CD4-positive, CD25-positive, alpha-beta regulatory T cell (primary cell): ENCODE data around the gene DNPH1. TPM values are rescaled to one million over a fixed set of nuclear protein-coding genes. Genes with fewer than 3 reads are reported as not detected.

ENCODE experiments used
- ATAC-seq, 2 donors: fragments of 150-1000 bp; cut with Tn5 transposase; one replicate each; pipeline ENCODE4 v1.10.0; 2021; ENCODE audit warnings: low read depth in 2 of 2, moderate number of reproducible peaks in 2 of 2, moderate library complexity in 1 of 2
- DNase-seq, 3 donors: peaks; one replicate each; pipeline versions ENCODE4 v3.0.0 to v3.0.0-alpha.2; 2012 to 2022; ENCODE audit warnings: mixed read lengths in 1 of 3
- H3K27ac ChIP-seq: one replicate; pipeline ENCODE4 v1.7.0; 2013; ENCODE audit warnings: mild to moderate bottlenecking, low read length; ENCODE audit not compliant: insufficient read depth, poor library complexity, severe bottlenecking
- H3K27me3 ChIP-seq: one replicate; pipeline ENCODE4 v1.7.0; 2013; ENCODE audit warnings: low read length; ENCODE audit not compliant: control insufficient read depth, insufficient read depth
- H3K36me3 ChIP-seq: one replicate; pipeline ENCODE4 v1.7.0; 2013; ENCODE audit warnings: mild to moderate bottlenecking, low read length, moderate library complexity; ENCODE audit not compliant: control insufficient read depth, insufficient read depth
- H3K4me1 ChIP-seq: 2 replicates; pipeline ENCODE4 v1.7.0; 2013; ENCODE audit warnings: mild to moderate bottlenecking, low read length; ENCODE audit not compliant: insufficient read depth, control insufficient read depth, poor library complexity, severe bottlenecking
- H3K4me3 ChIP-seq: one replicate; pipeline ENCODE4 v1.7.0; 2013; ENCODE audit warnings: low read depth, mild to moderate bottlenecking, low read length, moderate library complexity
- H3K9me3 ChIP-seq, 2 experiments: 1 replicate in 1 of 2; 2 replicates in 1 of 2; pipeline ENCODE4 v1.7.0; 2013; ENCODE audit warnings: low read length in 2 of 2, mild to moderate bottlenecking in 1 of 2, moderate library complexity in 1 of 2; ENCODE audit not compliant: control insufficient read depth in 2 of 2
- H3K27ac Mint-ChIP-seq, 3 donors: one replicate each; pipeline ENCODE4 v1.8.0; 2020 to 2022; ENCODE audit warnings: mild to moderate bottlenecking in 3 of 3, mixed read lengths in 3 of 3, moderate library complexity in 2 of 3
- H3K27me3 Mint-ChIP-seq: one replicate; pipeline ENCODE4 v1.8.0; 2022; ENCODE audit warnings: mild to moderate bottlenecking, mixed read lengths
- H3K36me3 Mint-ChIP-seq: one replicate; pipeline ENCODE4 v1.8.0; 2020; ENCODE audit warnings: mixed read lengths
- H3K4me1 Mint-ChIP-seq, 4 donors: one replicate each; pipeline ENCODE4 v1.8.0; 2020 to 2022; ENCODE audit warnings: mixed read lengths in 4 of 4, mild to moderate bottlenecking in 1 of 4
- H3K4me3 Mint-ChIP-seq, 4 donors: one replicate each; pipeline ENCODE4 v1.8.0; 2020 to 2022; ENCODE audit warnings: mild to moderate bottlenecking in 4 of 4, mixed read lengths in 4 of 4, moderate library complexity in 3 of 4
- H3K9me3 Mint-ChIP-seq, 7 donors: one replicate each; pipeline ENCODE4 v1.8.0; 2020 to 2022; ENCODE audit warnings: mixed read lengths in 7 of 7, mild to moderate bottlenecking in 3 of 7, moderate library complexity in 2 of 7
- polyA plus RNA-seq, 4 donors: library from polyadenylated mRNA; unstranded; fragments of 300-500 nt; fragmentation: Illumina TruSeq; gene quantifications; one replicate each; pipeline ENCODE4 v1.2.3, GENCODE V29; 2021
- total RNA-seq: library from RNA; stranded (reverse); gene quantifications from one replicate; pipeline ENCODE4 v1.2.3, GENCODE V29; 2022

Gene DNPH1
- total and polyA plus RNA-seq, 5 donors from 2014 or later = 36.6 to 234 (median 201) TPM

DNA sequence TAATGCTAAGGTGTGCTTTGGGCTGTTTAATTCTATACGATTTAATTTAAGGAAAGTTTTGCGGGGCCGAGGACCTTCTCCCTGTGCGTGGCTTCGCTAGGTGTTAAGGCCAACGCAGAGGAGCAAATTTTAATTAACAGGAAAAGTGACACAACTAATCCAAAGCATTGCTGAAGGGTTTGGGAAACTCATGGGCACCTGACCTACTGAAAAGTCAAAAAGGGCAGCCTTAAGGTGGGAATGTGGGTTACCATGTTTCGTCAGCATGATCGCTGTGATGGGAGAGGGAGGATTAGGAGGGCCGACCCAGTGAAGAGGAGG, 47.7 kb downstream of the DNPH1 start:
- Histone ChIP-seq H3K4me1 (peaks cover 48% of the 10 kb centered on the region), H3K36me3 (peaks cover 29% of the 10 kb centered on the region), H3K9me3 (no peaks in the 10 kb centered on the region), H3K27ac (peak overlapping the region; percentile 73), H3K4me3 (peak overlapping the region; percentile 68), H3K27me3 (no peaks in the 10 kb centered on the region)
- peaks cover 11 to 57% (median 35%) of the 10 kb centered on the region in 4 donors for H3K4me1 Mint-ChIP-seq
- DNase-seq (no peak), ATAC-seq (no peak)
- peaks cover 0 to 3% (median 0%) of the 10 kb centered on the region in 7 donors for H3K9me3 Mint-ChIP-seq
- H3K36me3 Mint-ChIP-seq = peaks cover 16% of the 10 kb centered on the region
- no peaks in the 10 kb centered on the region for H3K27me3 Mint-ChIP-seq
- H3K27ac Mint-ChIP-seq = peak overlapping the region; percentile 71 to 99 (median 89)
- peak overlapping the region; percentile 90 to 97 (median 92) for H3K4me3 Mint-ChIP-seq

DNA sequence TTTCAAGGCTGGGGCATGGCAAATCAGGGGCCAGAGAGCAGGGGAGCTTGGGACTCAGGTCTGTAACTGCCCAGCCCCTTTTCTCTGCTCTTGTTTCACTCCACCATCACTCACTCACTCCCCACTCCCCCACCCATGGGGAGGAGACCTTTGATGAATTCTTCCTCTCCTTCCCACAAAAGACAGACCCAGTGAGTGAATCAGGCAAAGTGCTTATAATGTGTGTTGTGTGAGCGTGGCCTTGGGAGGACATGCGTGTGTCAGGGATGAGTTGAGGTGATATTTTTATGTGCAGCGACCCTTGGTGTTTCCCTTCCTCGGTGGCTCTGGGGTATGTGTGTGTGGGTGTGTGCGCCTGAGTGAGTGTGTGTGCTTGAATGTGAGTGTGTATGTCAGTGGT, 48.3 kb downstream of the DNPH1 start:
- peaks cover 10% of the 10 kb centered on the region for H3K36me3 Mint-ChIP-seq

DNA sequence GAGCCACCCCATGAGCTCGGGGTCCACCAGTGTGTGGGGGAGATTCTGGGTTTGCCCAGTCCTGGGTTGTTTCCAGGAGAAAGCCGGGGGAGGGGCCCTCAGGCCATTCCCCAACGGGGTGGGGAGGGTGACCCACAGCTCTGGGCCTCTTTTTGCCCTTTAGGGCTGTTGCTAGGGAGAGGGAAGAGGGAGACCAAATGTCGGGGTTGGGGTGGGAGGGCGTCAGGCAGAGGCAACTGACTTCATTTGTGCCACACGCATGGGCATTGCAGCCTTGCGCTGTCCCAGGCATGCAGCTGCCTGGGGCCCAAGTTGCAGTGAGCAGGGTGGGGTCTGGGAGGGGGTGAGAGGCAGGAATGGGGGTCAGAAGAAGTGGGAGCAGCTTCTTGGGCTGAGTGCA, 49.2 kb downstream of the DNPH1 start:
- H3K9me3 Mint-ChIP-seq = peaks cover 0 to 3% (median 0%) of the 10 kb centered on the region in 7 donors
- Histone ChIP-seq H3K4me1 (peaks cover 50% of the 10 kb centered on the region), H3K4me3 (no peak overlapping the region), H3K27me3 (no peaks in the 10 kb centered on the region), H3K36me3 (peaks cover 37% of the 10 kb centered on the region), H3K9me3 (no peaks in the 10 kb centered on the region), H3K27ac (peak overlapping the region; percentile 73)
- DNase-seq = no peak
- peaks cover 10% of the 10 kb centered on the region for H3K36me3 Mint-ChIP-seq
- peak overlapping the region in 1 of 4 donors; percentile 38 for H3K4me3 Mint-ChIP-seq
- no peak overlapping the region for H3K27ac Mint-ChIP-seq
- no peaks in the 10 kb centered on the region for H3K27me3 Mint-ChIP-seq
- peaks cover 7 to 53% (median 30%) of the 10 kb centered on the region in 4 donors for H3K4me1 Mint-ChIP-seq
- ATAC-seq = no peak

More for the DNA sequence above, 48.3 kb downstream of the DNPH1 start:
- peaks cover 31% of the 10 kb centered on the region for H3K36me3 ChIP-seq
- no peak for ATAC-seq
- H3K4me3 ChIP-seq = no peak overlapping the region
- H3K27ac Mint-ChIP-seq = peak overlapping the region; percentile 52 to 99 (median 89)
- H3K4me3 Mint-ChIP-seq = peak overlapping the region; percentile 90 to 97 (median 92)
- H3K9me3 Mint-ChIP-seq = peaks cover 0 to 3% (median 0%) of the 10 kb centered on the region in 7 donors
- no peaks in the 10 kb centered on the region for H3K27me3 Mint-ChIP-seq
- peaks cover 50% of the 10 kb centered on the region for H3K4me1 ChIP-seq
- no peaks in the 10 kb centered on the region for H3K27me3 ChIP-seq
- DNase-seq = no peak
- H3K9me3 ChIP-seq = no peaks in the 10 kb centered on the region
- peaks cover 11 to 53% (median 33%) of the 10 kb centered on the region in 4 donors for H3K4me1 Mint-ChIP-seq
- peak overlapping the region; percentile 73 for H3K27ac ChIP-seq

DNA sequence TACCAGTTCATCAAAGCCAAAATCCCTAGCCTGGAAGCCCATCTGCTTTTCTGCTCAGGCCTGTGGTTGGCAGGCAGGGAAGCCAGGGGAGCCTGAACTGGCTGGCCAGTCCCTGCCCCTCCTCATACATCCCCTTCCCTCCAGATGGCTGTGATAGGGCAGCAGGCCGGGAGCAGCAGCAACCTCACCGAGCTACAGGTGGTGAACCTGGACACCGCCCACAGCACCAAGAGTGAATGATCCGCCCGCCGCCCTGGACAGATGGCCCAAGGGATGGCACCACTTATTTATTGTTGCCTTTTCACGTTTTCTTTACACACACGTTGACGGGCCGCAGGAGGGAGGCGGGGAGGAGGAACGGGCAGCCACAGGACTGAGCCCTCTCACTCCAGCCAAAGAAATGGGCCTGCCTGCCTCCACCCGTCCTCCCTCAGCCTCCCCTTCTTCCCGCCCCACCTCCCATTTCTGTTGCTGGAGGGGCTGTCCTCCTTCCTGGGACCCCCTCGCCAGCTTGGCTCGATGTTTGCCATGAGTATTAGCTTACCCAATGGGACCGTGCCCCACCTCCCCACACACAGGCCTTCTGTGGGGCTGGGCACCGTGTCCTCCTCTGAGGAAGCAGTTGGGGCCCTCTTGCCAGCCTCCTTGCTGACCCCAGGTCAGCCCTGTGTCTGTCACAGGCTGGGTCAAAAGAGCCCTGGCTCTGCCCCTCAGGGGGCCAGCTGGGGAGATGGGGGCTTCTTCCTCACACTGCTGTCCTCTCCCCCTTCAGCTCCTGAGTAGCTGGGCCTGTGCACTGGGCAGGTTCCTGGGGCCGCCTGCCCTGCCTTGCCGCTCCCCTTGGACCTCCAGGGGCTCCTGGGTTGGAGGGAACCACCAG, 50.1 kb downstream of the DNPH1 start:
- peaks cover 5 to 52% (median 32%) of the 10 kb centered on the region in 4 donors for H3K4me1 Mint-ChIP-seq
- H3K4me3 Mint-ChIP-seq = peak overlapping the region in 1 of 4 donors; percentile 52
- H3K27me3 ChIP-seq = no peaks in the 10 kb centered on the region
- H3K9me3 Mint-ChIP-seq = peaks cover 0 to 1% (median 0%) of the 10 kb centered on the region in 7 donors
- no peak for DNase-seq
- peaks cover 50% of the 10 kb centered on the region for H3K4me1 ChIP-seq
- peaks cover 34% of the 10 kb centered on the region for H3K36me3 ChIP-seq
- peaks cover 10% of the 10 kb centered on the region for H3K36me3 Mint-ChIP-seq
- H3K27ac ChIP-seq = no peak overlapping the region
- ATAC-seq = no peak
- H3K27ac Mint-ChIP-seq = no peak overlapping the region
- no peak overlapping the region for H3K4me3 ChIP-seq
- no peaks in the 10 kb centered on the region for H3K27me3 Mint-ChIP-seq
- H3K9me3 ChIP-seq = no peaks in the 10 kb centered on the region

DNA sequence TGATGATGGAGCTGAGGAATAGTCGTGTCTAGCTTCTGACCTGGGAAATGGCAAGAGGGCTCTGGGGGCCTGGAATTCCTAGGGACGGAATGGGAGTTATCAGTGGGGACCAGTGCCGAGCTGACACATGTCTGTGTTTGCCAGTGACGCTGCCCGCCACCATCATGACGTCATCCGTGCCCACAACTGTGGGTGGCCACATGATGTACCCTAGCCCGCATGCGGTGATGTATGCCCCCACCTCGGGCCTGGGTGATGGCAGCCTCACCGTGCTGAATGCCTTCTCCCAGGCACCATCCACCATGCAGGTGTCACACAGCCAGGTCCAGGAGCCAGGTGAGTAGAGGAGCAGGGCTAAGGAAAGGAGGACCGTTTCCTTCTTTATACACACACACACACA, 51.1 kb downstream of the DNPH1 start:
- DNase-seq = no peak
- Mint-ChIP-seq H3K36me3 (peaks cover 10% of the 10 kb centered on the region), H3K9me3 (peaks cover 0 to 1% (median 0%) of the 10 kb centered on the region in 7 donors), H3K4me3 (peak overlapping the region in 1 of 4 donors; percentile 52), H3K4me1 (peaks cover 5 to 51% (median 33%) of the 10 kb centered on the region in 4 donors), H3K27ac (no peak overlapping the region), H3K27me3 (no peaks in the 10 kb centered on the region)
- no peaks in the 10 kb centered on the region for H3K27me3 ChIP-seq
- peaks cover 34% of the 10 kb centered on the region for H3K36me3 ChIP-seq
- no peak overlapping the region for H3K4me3 ChIP-seq
- no peaks in the 10 kb centered on the region for H3K9me3 ChIP-seq
- peaks cover 50% of the 10 kb centered on the region for H3K4me1 ChIP-seq
- no peak overlapping the region for H3K27ac ChIP-seq
- ATAC-seq = no peak

DNA sequence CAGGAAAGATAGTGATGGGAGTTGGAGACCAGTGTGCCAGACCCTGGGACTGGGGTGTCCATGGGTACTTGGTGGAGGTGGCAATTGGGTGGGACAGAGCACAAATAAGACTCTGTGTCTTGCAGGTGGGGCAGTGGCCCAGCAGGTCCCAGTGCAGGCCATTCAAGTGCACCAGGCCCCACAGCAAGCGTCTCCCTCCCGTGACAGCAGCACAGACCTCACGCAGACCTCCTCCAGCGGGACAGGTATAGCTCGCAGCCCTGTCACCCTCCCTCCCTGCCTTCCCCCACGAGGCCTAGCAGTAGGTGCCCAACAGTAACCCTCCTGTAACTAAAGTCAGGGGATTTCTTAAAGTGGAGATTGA, 52.9 kb downstream of the DNPH1 start:
- Mint-ChIP-seq H3K27me3 (no peaks in the 10 kb centered on the region), H3K9me3 (peaks cover 0 to 1% (median 0%) of the 10 kb centered on the region in 7 donors), H3K4me1 (peaks cover 5 to 46% (median 32%) of the 10 kb centered on the region in 4 donors), H3K27ac (peak overlapping the region in 1 of 3 donors; percentile 94), H3K36me3 (peaks cover 10% of the 10 kb centered on the region), H3K4me3 (peak overlapping the region in 1 of 4 donors; percentile 96)
- Histone ChIP-seq H3K27ac (no peak overlapping the region), H3K9me3 (no peaks in the 10 kb centered on the region), H3K4me3 (no peak overlapping the region), H3K27me3 (no peaks in the 10 kb centered on the region), H3K36me3 (peaks cover 34% of the 10 kb centered on the region), H3K4me1 (peaks cover 44% of the 10 kb centered on the region)
- DNase-seq (no peak), ATAC-seq (no peak)

DNA sequence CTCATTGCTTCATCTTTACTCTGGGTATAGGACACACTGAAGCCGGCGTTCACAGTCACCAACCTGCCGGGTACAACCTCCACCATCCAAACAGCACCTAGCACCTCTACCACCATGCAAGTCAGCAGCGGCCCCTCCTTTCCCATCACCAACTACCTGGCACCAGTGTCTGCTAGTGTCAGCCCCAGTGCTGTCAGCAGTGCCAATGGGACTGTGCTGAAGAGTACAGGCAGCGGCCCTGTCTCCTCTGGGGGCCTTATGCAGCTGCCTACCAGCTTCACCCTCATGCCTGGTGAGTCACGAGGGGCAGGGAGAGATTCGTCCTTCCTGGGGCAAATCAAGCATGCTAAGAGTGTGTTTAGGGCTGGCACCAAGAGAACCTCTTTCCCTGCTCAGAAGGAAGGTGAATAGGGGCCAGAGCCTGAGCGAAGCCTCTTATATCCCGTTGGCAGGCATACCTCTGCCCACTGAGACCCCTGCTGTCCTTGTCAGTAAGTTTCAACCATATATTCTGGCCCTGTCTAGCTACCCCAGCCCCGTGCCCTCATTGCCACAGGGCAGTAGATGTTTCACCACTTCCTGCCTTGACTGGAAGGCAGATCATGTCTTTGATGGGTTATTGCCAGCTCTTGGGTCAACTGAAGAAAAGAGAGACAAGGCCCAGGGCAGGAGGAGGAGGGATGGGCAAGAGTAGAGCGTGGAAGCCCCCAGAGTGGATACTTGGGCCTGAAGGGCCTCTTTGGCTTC, 53.4 kb downstream of the DNPH1 start:
- DNase-seq (no peak), ATAC-seq (no peak)
- peak overlapping the region in 2 of 3 donors; percentile 94 to 96 for H3K27ac Mint-ChIP-seq
- H3K4me1 ChIP-seq = peaks cover 44% of the 10 kb centered on the region
- no peaks in the 10 kb centered on the region for H3K9me3 ChIP-seq
- H3K9me3 Mint-ChIP-seq = peaks cover 0 to 1% (median 0%) of the 10 kb centered on the region in 7 donors
- H3K27me3 ChIP-seq = no peaks in the 10 kb centered on the region
- peaks cover 7 to 43% (median 31%) of the 10 kb centered on the region in 4 donors for H3K4me1 Mint-ChIP-seq
- no peak overlapping the region for H3K4me3 ChIP-seq
- H3K27ac ChIP-seq = peak overlapping the region; percentile 91
- peaks cover 3% of the 10 kb centered on the region for H3K27me3 Mint-ChIP-seq
- peak overlapping the region in 2 of 4 donors; percentile 43 to 96 for H3K4me3 Mint-ChIP-seq
- H3K36me3 ChIP-seq = peaks cover 34% of the 10 kb centered on the region
- H3K36me3 Mint-ChIP-seq = peaks cover 12% of the 10 kb centered on the region
